ENCODE measurements around the gene LGI2. TPM values are rescaled to one million over a fixed set of nuclear protein-coding genes. Genes with fewer than 3 reads are reported as not detected.

LGI2 gene
- polyA plus RNA-seq, 1 donor from 2014 or later = not detected

DNA sequence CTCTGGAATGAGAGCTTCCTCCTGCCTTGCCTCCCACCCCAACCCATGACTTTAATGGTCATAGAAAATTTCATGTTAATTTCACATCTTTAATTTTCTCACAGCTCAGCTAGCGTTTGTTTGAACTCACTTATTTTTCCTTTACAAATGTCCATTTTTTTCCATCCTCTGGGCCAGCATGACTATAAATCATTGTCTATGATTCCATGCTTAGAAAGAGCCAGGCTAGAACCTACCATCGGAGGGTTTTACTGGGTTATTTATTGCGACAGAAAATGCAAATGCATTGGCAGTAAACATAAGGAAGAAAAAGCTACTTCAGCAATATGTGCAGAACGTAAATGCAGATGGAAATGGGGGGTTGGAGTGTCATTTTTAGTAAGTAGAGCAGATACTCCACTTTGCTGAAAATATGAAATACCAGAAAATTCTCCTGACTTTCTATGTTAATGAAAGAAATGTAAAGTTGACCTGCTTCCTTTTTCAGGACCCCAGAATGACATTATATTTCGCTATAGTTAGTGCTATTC, 37.1 kb downstream of the LGI2 start:
- Mint-ChIP-seq H3K4me3 (no peak overlapping the region), H3K27ac (no peak overlapping the region), H3K4me1 (no peaks in the 10 kb centered on the region), H3K36me3 (peaks cover 1% of the 10 kb centered on the region), H3K27me3 (peaks cover 2% of the 10 kb centered on the region), H3K9me3 (peaks cover 0 to 1% (median under 1%) of the 10 kb centered on the region in 3 donors)

DNA sequence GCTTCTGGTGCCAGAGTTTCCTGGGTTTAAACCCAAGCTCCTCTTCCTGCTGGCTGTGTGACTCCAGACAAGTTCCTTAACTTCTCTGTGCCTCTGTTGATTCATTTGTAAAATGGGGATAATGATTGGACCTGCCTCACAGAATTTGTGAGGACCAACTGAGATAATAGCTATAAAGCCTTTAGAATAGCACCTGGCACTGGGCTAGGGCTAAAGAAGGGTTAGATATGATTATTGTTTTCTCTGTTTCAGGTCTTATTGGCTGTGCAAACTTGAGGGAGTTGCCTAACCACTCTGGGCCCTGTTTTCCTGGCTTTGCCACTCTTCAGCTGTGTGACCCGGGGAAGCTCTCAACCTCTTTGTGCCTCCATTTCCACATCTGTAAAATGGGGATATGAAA, 37.8 kb downstream of the LGI2 start:
- H3K27ac Mint-ChIP-seq = no peak overlapping the region
- peaks cover 1% of the 10 kb centered on the region for H3K36me3 Mint-ChIP-seq
- H3K4me1 Mint-ChIP-seq = no peaks in the 10 kb centered on the region
- no peaks in the 10 kb centered on the region for H3K27me3 Mint-ChIP-seq
- peaks cover 0 to 1% (median 0%) of the 10 kb centered on the region in 3 donors for H3K9me3 Mint-ChIP-seq
- H3K4me3 Mint-ChIP-seq = no peak overlapping the region

GRCh38 chr4:24991015-24991414, 39.7 kb downstream of the LGI2 start:
- Mint-ChIP-seq H3K27me3 (peaks cover 5% of the 10 kb centered on the region), H3K4me3 (no peak overlapping the region), H3K27ac (no peak overlapping the region), H3K36me3 (peaks cover 1% of the 10 kb centered on the region), H3K4me1 (no peaks in the 10 kb centered on the region), H3K9me3 (peaks cover 0 to 7% (median 2%) of the 10 kb centered on the region in 3 donors)

GRCh38 chr4:24989327-24989726, 41.4 kb downstream of the LGI2 start:
- H3K27ac Mint-ChIP-seq = no peak overlapping the region
- H3K9me3 Mint-ChIP-seq = peaks cover 0 to 7% (median 2%) of the 10 kb centered on the region in 3 donors
- H3K4me1 Mint-ChIP-seq = no peaks in the 10 kb centered on the region
- H3K27me3 Mint-ChIP-seq = peaks cover 7% of the 10 kb centered on the region
- no peaks in the 10 kb centered on the region for H3K36me3 Mint-ChIP-seq
- no peak overlapping the region for H3K4me3 Mint-ChIP-seq

DNA sequence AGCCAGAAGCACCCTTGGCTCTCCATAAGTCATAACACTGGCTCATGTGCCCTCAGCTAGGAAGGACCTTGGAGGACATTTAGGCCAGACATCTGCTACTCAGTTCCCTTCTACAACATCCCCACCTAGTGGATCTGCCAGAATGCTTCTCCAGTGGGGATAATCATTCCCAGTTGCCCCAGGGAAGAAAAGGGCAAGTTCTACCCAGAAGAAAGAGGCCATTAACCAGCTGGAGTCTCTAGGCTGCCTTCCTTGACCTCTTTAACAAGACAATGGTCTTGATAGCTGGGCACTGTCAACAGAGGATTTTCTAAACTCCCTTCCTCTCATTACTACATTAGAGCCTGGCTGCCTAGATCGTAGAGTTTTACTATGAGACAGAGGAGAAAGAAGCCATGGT, 42.0 kb downstream of the LGI2 start:
- no peaks in the 10 kb centered on the region for H3K4me1 Mint-ChIP-seq
- H3K27ac Mint-ChIP-seq = no peak overlapping the region
- peaks cover 7% of the 10 kb centered on the region for H3K27me3 Mint-ChIP-seq
- H3K9me3 Mint-ChIP-seq = peaks cover 0 to 7% (median 2%) of the 10 kb centered on the region in 3 donors
- no peak overlapping the region for H3K4me3 Mint-ChIP-seq
- H3K36me3 Mint-ChIP-seq = no peaks in the 10 kb centered on the region

- Mint-ChIP-seq H3K9me3 (peaks cover 0 to 7% (median 2%) of the 10 kb centered on the region in 3 donors), H3K27ac (no peak overlapping the region), H3K36me3 (no peaks in the 10 kb centered on the region), H3K4me3 (no peak overlapping the region), H3K4me1 (peaks cover 0 to 4% (median 4%) of the 10 kb centered on the region in 3 donors), H3K27me3 (peaks cover 7% of the 10 kb centered on the region)
Observed at GRCh38 chr4:24984602-24985532, 45.9 kb downstream of the LGI2 start.

- Mint-ChIP-seq H3K4me3 (no peak overlapping the region), H3K27ac (no peak overlapping the region), H3K27me3 (peaks cover 10% of the 10 kb centered on the region), H3K4me1 (peaks cover 0 to 9% (median 4%) of the 10 kb centered on the region in 3 donors), H3K36me3 (no peaks in the 10 kb centered on the region), H3K9me3 (no peaks in the 10 kb centered on the region)
Observed at GRCh38 chr4:24980740-24981139, 50.0 kb downstream of the LGI2 start.

DNA sequence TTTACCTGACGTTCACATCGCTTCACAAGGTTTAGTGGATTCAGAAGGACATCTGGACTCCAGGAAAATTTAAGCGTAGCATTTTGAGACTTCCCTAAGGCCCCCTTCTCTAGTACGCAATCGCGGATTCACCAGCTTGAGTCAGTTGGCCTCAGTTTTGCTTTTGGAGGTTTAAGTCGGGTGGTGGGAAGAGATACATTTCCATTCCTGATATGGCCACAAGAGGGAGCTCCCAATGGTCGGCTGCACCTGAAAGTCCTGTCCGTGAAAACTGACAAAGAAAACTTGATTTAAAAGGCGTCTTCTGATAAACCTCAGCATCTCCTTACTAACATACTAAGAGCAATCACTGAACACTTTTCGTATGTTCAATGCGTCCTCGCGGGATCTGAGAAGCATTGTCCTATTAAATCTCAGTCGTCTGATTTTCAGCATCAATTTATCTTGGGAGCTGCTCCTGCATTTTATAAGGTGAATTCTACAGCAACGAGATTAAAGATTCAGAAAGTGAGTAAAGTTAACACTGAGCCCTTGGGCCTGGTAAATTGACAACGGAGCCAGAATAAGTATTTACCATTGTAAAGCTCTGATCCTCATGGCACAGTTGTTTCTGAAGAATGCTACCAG, 50.6 kb downstream of the LGI2 start:
- Mint-ChIP-seq H3K9me3 (no peaks in the 10 kb centered on the region), H3K36me3 (no peaks in the 10 kb centered on the region), H3K4me3 (peak overlapping the region in 2 of 4 donors; percentile 50 to 79), H3K27ac (no peak overlapping the region), H3K27me3 (peaks cover 8% of the 10 kb centered on the region), H3K4me1 (peaks cover 0 to 9% (median 4%) of the 10 kb centered on the region in 3 donors)

DNA sequence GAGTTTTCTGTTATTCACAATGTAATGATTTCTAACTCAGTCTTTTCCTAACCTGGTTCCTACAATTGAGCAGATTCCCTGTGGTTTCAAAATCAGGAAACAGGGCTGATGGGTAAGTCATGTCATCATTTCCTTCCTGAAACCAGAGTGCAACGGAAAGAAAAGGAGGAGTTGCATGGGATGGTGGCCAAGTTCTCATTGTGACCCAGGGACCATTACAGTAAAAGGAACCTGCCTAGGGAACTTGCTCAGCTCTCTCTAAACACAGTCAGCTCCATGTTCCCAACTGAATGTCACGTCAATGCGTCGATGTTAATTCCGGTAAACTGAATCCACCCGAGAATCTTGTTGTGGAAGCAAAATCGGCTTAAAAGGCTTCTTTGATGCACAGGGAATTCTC, 51.2 kb downstream of the LGI2 start:
- Mint-ChIP-seq H3K9me3 (no peaks in the 10 kb centered on the region), H3K4me1 (peaks cover 0 to 9% (median 4%) of the 10 kb centered on the region in 3 donors), H3K27ac (no peak overlapping the region), H3K4me3 (peak overlapping the region in 1 of 4 donors; percentile 84), H3K27me3 (peaks cover 9% of the 10 kb centered on the region), H3K36me3 (no peaks in the 10 kb centered on the region)

DNA sequence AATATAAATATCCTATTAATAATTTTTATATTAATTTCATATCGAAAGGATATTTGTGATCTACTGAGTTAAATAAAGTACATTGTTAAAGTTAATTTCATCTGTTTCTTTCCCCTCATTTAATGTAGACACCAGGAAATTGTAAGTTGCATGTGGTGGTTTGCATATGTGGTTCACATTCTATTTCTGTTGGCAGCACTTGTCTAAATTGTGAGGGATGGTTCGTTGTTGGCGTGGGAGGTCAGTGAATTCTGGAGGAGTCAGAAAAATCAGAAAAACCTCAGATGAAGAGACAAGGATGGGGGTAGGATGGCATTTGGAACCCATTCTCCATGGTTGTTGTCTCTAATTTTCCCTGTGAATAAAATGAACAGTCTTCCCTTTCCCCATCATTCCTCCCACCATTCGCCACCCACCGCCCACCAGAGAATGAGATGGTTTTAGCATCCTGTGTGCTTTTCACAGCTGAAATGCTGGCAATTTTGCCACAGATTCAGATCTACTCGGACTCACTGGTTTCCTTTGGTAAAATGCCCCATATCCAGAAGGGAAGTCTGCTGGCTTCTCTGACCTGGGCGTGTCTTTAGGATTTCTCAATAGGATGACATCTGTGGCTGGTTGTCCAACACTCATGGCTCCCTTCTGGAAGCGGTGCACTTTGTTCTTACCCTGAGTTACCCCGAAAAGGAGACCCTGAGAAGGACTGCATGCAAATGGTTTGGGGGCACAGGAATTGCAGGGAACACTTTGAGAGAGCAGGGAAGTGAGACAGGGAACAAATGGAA, 52.3 kb downstream of the LGI2 start:
- no peak overlapping the region for H3K27ac Mint-ChIP-seq
- H3K9me3 Mint-ChIP-seq = no peaks in the 10 kb centered on the region
- H3K4me1 Mint-ChIP-seq = peaks cover 0 to 9% (median 4%) of the 10 kb centered on the region in 3 donors
- no peaks in the 10 kb centered on the region for H3K36me3 Mint-ChIP-seq
- peak overlapping the region in 1 of 4 donors; percentile 1 for H3K4me3 Mint-ChIP-seq
- H3K27me3 Mint-ChIP-seq = peaks cover 11% of the 10 kb centered on the region

- Mint-ChIP-seq H3K4me1 (peaks cover 0 to 9% (median 4%) of the 10 kb centered on the region in 3 donors), H3K27ac (no peak overlapping the region), H3K27me3 (peaks cover 13% of the 10 kb centered on the region), H3K9me3 (no peaks in the 10 kb centered on the region), H3K4me3 (no peak overlapping the region), H3K36me3 (no peaks in the 10 kb centered on the region)
Observed at GRCh38 chr4:24975510-24975909, 55.2 kb downstream of the LGI2 start.

GRCh38 chr4:24973747-24974601, 56.8 kb downstream of the LGI2 start:
- peaks cover 7% of the 10 kb centered on the region for H3K27me3 Mint-ChIP-seq
- no peaks in the 10 kb centered on the region for H3K9me3 Mint-ChIP-seq
- H3K27ac Mint-ChIP-seq = no peak overlapping the region
- H3K4me1 Mint-ChIP-seq = peaks cover 0 to 1% (median 0%) of the 10 kb centered on the region in 3 donors
- H3K36me3 Mint-ChIP-seq = no peaks in the 10 kb centered on the region
- no peak overlapping the region for H3K4me3 Mint-ChIP-seq

DNA sequence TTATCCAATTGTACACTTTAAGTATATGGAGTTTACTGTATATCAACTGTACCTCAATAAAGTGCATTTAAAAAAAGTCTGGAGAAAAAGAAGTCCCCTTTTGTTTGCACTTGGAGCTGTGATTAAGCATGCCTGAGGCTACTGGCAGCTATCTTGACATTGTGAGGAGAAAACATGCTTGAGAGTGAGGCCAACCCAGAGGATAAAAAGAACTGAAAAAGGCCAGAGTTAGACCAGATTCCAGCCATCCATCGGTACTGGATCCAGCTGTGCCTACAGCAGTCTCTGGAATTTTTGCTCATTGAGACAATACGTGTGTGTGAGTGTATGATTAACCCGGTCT, 57.4 kb downstream of the LGI2 start:
- Mint-ChIP-seq H3K4me3 (no peak overlapping the region), H3K27ac (no peak overlapping the region), H3K9me3 (no peaks in the 10 kb centered on the region), H3K36me3 (no peaks in the 10 kb centered on the region), H3K27me3 (peaks cover 5% of the 10 kb centered on the region), H3K4me1 (peaks cover 0 to 1% (median 0%) of the 10 kb centered on the region in 3 donors)

DNA sequence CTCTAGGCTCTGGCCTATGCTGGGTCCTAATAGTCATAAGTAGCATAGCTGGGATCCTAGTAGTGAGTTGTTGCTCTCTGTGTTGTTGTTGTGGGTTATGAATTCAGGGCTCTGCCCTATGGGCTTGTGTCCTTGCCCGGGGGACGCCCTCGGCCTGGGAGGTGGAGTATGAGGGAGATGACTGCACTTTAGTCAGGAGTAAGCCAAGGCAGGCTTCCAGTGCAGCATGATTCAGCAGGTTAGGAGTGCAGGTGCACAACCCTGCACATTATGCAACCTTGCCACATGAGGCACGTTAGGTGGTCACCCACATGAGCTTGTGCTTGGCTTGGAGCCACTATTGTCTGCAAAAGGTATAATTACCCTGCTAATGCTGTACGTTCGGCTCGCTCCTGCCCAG, 59.6 kb downstream of the LGI2 start:
- H3K4me3 Mint-ChIP-seq = no peak overlapping the region
- peaks cover 5% of the 10 kb centered on the region for H3K27me3 Mint-ChIP-seq
- no peak overlapping the region for H3K27ac Mint-ChIP-seq
- no peaks in the 10 kb centered on the region for H3K4me1 Mint-ChIP-seq
- no peaks in the 10 kb centered on the region for H3K36me3 Mint-ChIP-seq
- H3K9me3 Mint-ChIP-seq = peaks cover 0 to 4% (median 0%) of the 10 kb centered on the region in 3 donors

All from IgD-negative memory B cell (primary cell).